ENCODE measurements around the gene NPTN.

NPTN gene

GRCh38 chr15:73539212-73540128 is 93.7 kb downstream of the NPTN start:
- H3K4me1 Mint-ChIP-seq = no peaks in the 10 kb centered on the region
- no peak overlapping the region for H3K4me3 Mint-ChIP-seq
- peaks cover 2% of the 10 kb centered on the region for H3K36me3 Mint-ChIP-seq
- no peak overlapping the region for H3K27ac Mint-ChIP-seq
- no peaks in the 10 kb centered on the region for H3K9me3 Mint-ChIP-seq
- no peaks in the 10 kb centered on the region for H3K27me3 Mint-ChIP-seq

DNA sequence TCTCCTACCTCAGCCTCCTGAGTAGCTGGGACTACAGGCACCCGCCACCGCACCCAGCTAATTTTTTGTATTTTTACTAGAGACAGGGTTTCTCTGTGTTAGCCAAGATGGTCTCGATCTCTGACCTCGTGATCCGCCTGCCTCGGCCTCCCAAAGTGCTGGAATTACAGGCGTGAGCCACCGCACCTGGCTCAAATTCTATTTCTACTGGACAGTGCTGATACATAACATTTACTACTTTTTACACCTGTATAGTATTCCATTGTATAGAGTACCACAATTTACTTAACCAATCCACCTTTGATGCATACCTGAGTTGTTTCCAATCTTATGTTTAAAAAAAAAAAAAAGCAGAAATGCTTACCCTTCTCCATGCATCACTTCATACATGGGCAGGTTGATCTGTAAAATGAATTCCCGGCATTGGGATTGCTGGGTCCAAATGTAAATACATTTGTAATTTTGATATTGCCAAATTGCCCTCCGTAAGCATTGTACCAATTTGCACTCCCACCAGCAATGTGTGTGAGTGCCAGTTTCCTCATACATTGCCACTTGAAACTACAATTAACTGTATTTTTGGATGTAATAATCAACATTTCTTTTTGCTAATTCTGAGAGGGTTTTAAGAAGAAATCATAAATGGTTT is 94.5 kb downstream of the NPTN start:
- H3K27ac Mint-ChIP-seq = no peak overlapping the region
- H3K27me3 Mint-ChIP-seq = no peaks in the 10 kb centered on the region
- H3K4me1 Mint-ChIP-seq = no peaks in the 10 kb centered on the region
- peaks cover 2% of the 10 kb centered on the region for H3K36me3 Mint-ChIP-seq
- H3K9me3 Mint-ChIP-seq = no peaks in the 10 kb centered on the region
- no peak overlapping the region for H3K4me3 Mint-ChIP-seq

DNA sequence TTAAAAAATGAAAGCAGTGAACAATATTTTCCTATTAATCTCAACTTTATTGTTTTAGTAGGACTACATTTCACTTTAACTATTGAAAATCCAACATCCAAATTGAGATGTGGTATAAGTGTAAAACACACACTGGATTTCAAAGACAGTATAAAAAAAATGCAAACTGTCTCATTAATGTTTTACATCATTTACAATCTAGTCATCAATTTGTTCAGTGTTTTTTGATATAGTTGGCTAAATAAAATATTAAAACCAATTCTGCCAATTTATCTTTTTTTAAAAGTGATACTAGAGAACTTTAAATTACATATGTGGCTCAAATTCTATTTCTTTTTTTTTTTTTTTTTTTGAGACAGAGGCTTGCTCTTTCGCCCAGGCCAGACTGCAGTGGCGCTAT is 95.1 kb downstream of the NPTN start:
- Mint-ChIP-seq H3K27me3 (no peaks in the 10 kb centered on the region), H3K9me3 (no peaks in the 10 kb centered on the region), H3K4me3 (no peak overlapping the region), H3K27ac (no peak overlapping the region), H3K4me1 (no peaks in the 10 kb centered on the region), H3K36me3 (peaks cover 2% of the 10 kb centered on the region)

DNA sequence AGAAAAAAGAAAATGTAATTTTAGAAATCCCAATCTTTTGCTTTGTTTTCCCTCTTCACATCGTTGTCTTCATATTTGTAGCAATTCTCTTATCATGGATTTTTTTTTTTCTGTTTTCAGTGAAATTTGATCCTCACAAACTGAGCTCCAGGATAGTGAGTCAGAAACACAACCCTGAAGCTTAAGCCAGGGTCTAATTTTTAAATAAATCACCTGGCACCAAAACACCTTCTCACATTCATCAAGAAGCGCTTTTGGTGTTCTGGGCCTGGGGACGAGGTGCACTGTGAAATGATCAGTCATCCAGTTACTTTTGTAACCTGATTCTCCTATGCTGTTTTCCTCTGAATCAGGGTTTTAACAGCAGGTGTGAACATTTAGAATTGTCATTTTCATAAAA is 102.5 kb downstream of the NPTN start:
- H3K9me3 Mint-ChIP-seq = no peaks in the 10 kb centered on the region

GRCh38 chr15:73527598-73527997 is 105.6 kb downstream of the NPTN start:
- Mint-ChIP-seq H3K4me1 (no peaks in the 10 kb centered on the region), H3K4me3 (no peak overlapping the region), H3K9me3 (no peaks in the 10 kb centered on the region), H3K27me3 (no peaks in the 10 kb centered on the region), H3K36me3 (peaks cover 4% of the 10 kb centered on the region), H3K27ac (no peak overlapping the region)

More for the DNA sequence above, 102.5 kb downstream of the NPTN start:
- Mint-ChIP-seq H3K4me3 (no peak overlapping the region), H3K27me3 (no peaks in the 10 kb centered on the region), H3K27ac (no peak overlapping the region), H3K4me1 (no peaks in the 10 kb centered on the region), H3K36me3 (peaks cover 4% of the 10 kb centered on the region)

GRCh38 chr15:73524919-73525318 is 108.3 kb downstream of the NPTN start:
- Mint-ChIP-seq H3K9me3 (no peaks in the 10 kb centered on the region), H3K4me1 (no peaks in the 10 kb centered on the region), H3K27me3 (no peaks in the 10 kb centered on the region), H3K36me3 (peaks cover 2% of the 10 kb centered on the region), H3K27ac (no peak overlapping the region), H3K4me3 (no peak overlapping the region)

DNA sequence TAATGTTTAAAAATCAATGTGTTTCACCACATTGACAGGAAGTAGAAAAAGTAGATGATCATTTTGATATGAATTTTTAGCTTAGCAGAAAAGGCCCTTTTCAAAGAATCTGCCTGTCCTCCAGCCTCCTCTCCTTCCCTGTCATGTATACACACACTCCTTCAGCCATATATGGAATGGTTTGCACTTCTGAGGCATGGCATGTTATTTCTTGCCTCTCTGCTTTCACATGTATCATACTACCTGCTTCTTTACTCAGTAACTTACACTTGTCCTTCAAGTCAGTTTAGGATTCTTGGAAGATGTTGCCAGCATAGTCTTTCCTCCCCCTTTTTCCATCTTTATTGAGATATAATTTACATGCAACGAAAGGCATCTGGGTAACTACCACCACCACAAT is 111.2 kb downstream of the NPTN start:
- H3K27me3 Mint-ChIP-seq = peaks cover 2% of the 10 kb centered on the region
- no peaks in the 10 kb centered on the region for H3K36me3 Mint-ChIP-seq
- H3K4me3 Mint-ChIP-seq = no peak overlapping the region
- no peaks in the 10 kb centered on the region for H3K9me3 Mint-ChIP-seq
- peaks cover 5% of the 10 kb centered on the region for H3K4me1 Mint-ChIP-seq
- H3K27ac Mint-ChIP-seq = no peak overlapping the region

GRCh38 chr15:73518876-73519733 is 114.1 kb downstream of the NPTN start:
- peaks cover 5% of the 10 kb centered on the region for H3K4me1 Mint-ChIP-seq
- no peaks in the 10 kb centered on the region for H3K9me3 Mint-ChIP-seq
- H3K4me3 Mint-ChIP-seq = no peak overlapping the region
- H3K27me3 Mint-ChIP-seq = peaks cover 3% of the 10 kb centered on the region
- no peaks in the 10 kb centered on the region for H3K36me3 Mint-ChIP-seq
- H3K27ac Mint-ChIP-seq = no peak overlapping the region

GRCh38 chr15:73518180-73518862 is 114.9 kb downstream of the NPTN start:
- Mint-ChIP-seq H3K4me3 (no peak overlapping the region), H3K27me3 (peaks cover 3% of the 10 kb centered on the region), H3K27ac (no peak overlapping the region), H3K36me3 (no peaks in the 10 kb centered on the region), H3K4me1 (peaks cover 5% of the 10 kb centered on the region), H3K9me3 (no peaks in the 10 kb centered on the region)

DNA sequence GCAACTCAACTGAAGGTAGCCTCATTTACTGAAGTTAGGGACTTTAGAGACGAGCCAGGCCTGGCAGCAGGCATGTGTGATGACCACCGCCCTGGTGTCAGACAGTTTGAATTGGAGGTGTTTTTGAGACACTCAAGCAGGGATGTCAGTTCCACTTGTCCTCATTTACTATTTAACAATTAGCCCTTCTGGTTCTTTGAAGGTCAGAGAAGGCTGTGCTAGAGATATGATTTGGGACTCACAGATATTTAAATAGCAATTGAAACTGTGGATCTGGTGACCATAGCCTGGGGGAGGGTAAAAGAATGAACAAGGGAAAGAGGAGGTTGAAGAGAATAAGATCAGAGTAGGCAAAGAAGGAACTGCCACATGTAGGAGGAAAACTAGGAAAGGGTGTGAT is 115.6 kb downstream of the NPTN start:
- Mint-ChIP-seq H3K9me3 (no peaks in the 10 kb centered on the region), H3K4me1 (peaks cover 5% of the 10 kb centered on the region), H3K27ac (no peak overlapping the region), H3K36me3 (no peaks in the 10 kb centered on the region), H3K4me3 (no peak overlapping the region), H3K27me3 (peaks cover 3% of the 10 kb centered on the region)

DNA sequence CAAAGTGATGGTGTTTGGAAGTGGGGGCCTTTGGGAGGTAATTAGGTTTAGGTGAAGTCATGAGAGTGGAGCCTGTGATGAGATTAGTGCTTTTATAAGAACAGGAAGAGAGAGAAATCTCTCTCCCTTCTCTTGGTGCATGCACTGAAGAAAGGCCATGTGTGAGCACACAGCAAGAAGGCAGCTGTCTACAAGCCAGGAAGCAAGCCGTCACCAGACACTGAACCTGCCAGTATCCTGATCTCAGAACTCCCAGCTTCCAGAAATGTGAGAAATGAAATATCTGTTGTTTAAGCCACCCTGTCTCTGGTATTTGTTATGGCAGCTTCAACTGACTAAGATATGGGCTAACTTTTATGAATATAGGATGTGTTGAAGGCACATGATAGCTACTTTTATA is 117.7 kb downstream of the NPTN start:
- H3K36me3 Mint-ChIP-seq = no peaks in the 10 kb centered on the region
- H3K4me3 Mint-ChIP-seq = no peak overlapping the region
- H3K27ac Mint-ChIP-seq = no peak overlapping the region
- H3K27me3 Mint-ChIP-seq = peaks cover 3% of the 10 kb centered on the region
- no peaks in the 10 kb centered on the region for H3K9me3 Mint-ChIP-seq
- H3K4me1 Mint-ChIP-seq = peaks cover 5% of the 10 kb centered on the region
